ENCODE results near the gene UEVLD.

UEVLD gene

DNA sequence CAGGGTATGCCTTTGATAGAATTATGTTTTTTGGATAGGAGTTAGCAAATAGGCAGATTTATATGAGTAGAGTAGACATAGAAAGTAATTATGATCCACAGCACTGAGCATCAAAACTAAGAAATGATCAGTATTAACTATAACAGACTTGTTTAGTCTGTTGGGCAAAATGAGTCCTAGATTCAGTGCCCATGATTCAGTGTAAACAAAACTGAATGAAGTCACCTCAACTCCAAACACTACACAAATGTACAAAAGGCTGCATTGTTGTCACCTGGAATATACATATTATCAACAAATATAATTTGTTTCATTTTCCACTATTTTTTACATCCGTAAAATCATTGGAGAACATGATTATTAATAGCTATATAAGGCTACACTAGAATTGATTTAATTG lies 6.7 kb downstream of the UEVLD start:
- DNase-seq (ENCODE audit: low read depth): no peak

- no peak for DNase-seq (ENCODE audit: low read depth)
These were observed 8.3 kb downstream of the UEVLD start for GRCh38 chr11:18580113-18580766.

DNA sequence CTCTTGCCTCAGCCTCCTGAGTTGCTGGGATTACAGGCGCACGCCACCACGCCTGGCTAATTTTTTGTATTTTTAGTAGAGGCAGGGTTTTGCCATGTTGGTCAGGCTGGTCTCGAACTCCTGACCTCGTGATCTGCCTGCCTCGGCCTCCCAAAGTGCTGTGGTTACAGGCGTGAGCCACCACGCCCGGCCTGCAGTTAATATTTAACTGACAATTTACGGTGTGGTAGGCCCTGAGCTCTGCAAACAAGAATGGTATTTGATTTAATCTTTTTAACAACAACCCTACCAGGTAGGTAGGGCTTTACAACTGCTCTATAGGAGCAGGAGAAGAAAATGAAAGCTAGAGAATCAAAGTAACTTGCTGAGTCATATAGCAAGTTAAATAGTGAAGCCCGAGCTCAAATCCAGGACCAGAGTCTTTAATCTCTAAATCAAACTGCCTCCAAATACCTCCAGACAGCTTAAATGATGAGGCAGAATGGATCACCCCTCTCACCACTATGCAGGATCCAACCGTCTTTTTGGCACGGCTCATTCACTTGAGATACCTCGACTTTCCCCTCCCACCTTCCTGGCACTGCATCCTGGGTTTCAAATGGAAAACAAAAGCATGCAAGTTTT lies 9.4 kb downstream of the UEVLD start:
- DNase-seq (ENCODE audit: low read depth): no peak

- DNase-seq (ENCODE audit: low read depth): no peak
These were observed 13.2 kb downstream of the UEVLD start for GRCh38 chr11:18575361-18575760.

- DNase-seq (ENCODE audit: low read depth): no peak
These were observed 21.5 kb downstream of the UEVLD start for GRCh38 chr11:18567081-18567480.

DNA sequence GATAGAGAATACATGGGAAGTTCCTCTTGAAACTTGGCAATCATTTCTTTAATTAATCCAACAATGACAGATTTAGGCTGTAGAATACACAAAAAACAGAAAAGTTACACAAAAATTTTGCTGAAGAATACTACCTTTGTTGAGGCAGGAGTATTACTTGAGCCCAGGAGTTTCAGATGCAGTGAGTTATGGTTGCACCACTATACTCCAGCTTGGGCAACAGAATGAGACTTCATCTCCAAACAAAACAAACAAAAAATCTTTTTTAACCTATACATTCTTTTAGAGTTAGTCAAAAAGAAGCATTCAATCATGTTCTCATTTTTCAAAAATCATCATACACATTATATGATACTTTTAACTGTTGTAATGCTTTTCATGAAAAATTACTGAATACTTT lies 22.1 kb downstream of the UEVLD start:
- no peak for DNase-seq (ENCODE audit: low read depth)

- no peak for DNase-seq (ENCODE audit: low read depth)
These were observed 24.4 kb downstream of the UEVLD start for GRCh38 chr11:18564149-18564548.

GRCh38 chr11:18563090-18563730 lies 25.3 kb downstream of the UEVLD start:
- no peak for DNase-seq (ENCODE audit: low read depth)

GRCh38 chr11:18548001-18548400 lies 40.5 kb downstream of the UEVLD start:
- DNase-seq (ENCODE audit: low read depth): no peak

GRCh38 chr11:18540207-18541009 lies 48.1 kb downstream of the UEVLD start:
- DNase-seq (ENCODE audit: low read depth): no peak

DNA sequence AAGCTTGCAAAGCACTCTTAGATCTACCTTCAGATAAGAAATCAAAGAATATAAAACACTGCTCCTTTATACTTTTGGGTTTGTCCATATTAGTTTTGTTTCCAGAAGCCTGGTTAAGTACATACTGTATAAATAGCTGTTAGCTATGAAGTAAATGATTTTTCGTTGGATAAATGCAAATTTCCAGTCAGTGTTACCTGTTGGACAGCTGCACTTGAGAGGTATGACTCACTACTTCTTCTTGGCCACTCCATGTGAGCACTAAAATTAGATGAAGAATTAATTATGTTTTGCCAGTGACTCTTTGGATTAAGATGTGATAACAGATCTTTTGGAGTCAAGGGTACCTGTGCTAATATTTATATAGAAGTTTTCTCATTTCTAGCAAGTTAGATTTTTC lies 52.3 kb downstream of the UEVLD start:
- no peak for DNase-seq (ENCODE audit: low read depth)

DNA sequence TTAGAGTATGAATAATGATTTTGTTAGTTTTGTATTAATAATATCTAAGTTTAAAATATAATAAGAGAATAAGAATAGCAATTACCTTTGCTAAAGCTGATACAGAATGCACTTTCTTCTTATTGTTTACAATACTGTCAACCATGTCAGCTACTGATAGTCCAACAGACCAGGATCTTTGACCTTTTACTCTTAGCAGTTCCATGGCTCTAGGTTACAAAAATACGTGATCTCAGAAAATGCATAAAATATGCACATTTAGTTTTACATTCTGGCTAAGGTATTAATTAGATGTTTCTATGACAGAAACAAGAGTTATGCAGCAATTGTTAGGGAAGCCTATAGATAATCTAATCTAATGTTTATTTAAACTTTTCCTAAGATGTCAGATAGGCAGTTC lies 54.3 kb downstream of the UEVLD start:
- DNase-seq (ENCODE audit: low read depth): no peak

DNA sequence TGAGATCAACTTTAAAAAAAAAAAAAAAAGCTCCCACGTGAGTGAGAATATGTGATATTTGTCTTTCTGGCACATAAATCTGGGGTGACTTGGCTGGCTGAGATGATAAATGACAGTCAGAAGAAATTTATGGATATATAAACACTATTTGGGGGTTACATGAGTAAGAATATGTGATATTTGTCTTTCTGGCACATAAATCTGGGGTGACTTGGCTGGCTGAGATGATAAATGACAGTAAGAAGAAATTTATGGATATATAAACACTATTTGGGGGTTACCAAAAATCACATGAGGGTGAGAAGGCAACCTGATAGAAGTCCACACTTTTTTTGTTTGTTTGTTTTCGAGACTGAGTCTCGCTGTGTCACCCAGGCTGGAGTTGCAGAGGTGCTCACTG lies 55.2 kb downstream of the UEVLD start:
- no peak for DNase-seq (ENCODE audit: low read depth)

- no peak for DNase-seq (ENCODE audit: low read depth)
These were observed 61.0 kb downstream of the UEVLD start for GRCh38 chr11:18527512-18527911.

DNA sequence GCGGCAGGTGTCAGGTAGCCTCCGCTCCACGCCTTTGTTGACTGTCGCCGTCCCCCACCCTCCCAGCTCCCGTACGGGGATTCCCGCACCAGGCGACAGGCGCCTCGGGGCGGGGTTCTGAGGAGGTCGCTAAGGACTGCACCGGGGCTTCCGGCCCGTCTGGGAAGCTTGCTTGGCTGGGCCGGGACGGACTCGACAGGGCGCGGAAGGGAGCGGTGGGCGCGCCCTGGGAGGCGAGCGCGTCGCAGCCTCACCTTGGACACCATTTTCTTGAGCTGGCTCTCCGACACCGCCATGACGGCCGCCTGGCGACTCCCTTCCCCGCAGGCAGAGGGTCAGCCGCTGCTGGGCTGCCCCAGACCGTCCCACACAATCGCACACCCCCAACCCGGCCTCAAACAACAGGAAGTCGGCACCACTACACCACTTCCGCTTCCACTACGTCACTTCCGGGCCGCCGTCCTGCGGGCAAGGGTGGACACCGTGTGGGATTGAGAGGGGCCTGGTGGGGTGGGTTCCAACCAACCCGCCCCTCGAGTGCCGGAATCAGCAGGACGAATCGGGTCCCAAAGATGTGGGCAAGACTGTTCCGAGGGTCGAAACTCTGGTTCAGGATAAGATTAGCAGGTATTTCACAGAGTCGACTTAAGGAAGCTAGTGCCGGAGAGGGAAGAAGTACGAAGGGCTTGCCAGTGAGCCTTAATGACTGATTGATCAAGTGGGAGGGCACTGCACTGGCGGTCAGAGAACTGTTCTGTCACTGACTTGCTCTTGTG lies 61.8 kb downstream of the UEVLD start, which contains the start of gene TSG101:
Gene TSG101 (minus strand): TSS at position 422 of the 776 bp plus-strand sequence. CDS start 126 bp downstream, at position 296.
- peak; percentile 89 for DNase-seq (ENCODE audit: low read depth)

DNA sequence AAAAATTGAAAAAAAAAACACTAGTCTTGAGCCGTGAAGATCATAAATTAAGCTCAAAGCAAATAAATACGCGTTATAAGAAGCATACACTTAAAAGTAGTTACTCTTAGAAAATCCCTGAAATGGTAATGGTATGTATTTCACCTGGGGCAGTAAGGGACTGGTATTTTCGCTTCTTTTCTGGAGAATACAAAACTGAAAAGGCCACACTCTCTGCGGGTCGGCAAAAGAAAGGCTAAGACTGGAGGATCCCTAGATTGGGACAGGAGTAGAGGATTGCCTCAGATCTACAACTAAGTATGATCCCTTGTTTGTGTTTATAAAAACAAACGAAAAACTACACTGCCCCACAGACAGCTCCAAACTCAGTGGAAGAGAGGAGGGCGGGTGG lies 62.4 kb downstream of the UEVLD start:
- no peak for DNase-seq (ENCODE audit: low read depth)

DNA sequence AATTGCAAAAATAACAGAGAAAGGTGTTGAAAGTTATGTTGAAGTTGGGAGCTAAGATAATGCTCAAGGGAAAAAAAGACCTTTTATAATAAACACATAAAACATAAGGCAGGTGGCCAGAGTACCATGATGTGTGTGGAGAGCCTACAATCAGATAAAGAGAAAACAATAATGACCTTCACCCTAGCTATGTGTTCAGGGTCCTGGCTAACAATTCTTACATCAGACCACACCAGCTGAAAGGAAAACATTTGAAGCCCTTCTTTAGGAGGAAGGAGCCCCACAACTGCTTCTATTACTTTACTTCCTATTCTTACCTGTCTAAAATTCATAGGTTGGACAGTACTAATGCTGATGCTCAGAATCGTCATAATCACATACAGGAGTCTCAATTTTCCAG lies 64.3 kb downstream of the UEVLD start:
- DNase-seq (ENCODE audit: low read depth): no peak

DNA sequence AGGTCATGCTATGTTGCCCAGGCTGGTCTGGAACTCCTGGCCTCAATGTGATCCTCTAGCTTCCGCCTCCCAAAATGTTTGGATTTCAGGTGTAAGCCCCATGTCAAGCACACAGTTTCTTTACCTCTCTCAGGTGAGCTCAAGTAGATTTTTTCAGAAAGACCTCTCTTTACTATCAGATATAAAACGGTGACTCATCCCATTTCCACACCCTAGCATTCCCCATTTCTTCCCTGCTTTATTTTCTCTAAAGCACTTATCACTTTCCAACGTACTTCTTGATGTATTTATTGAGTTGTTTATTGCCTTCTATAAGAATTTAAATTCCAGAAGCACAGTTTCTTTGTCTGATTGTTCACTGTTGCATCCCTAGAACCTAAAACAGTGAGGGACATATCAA lies 65.5 kb downstream of the UEVLD start:
- DNase-seq (ENCODE audit: low read depth): no peak

DNA sequence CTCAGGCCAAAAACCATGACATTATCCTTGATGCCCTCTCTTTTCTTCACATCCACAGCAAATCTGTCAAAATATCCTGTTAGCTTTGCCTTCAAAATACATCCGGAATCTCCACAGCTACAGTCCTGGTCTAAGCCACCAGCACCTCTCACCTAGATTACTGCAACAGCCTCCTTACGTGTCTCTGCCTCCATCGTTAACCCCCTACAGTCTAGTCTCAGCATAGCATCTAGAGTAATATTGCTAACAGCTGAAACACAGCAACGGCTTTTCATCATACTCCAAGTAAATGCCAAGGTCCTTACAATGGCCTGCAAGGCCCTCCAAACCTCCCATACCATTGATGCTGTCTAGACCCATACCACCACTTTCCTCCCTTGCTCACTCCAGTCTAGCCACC lies 66.1 kb downstream of the UEVLD start:
- no peak for DNase-seq (ENCODE audit: low read depth)

- no peak for DNase-seq (ENCODE audit: low read depth)
These were observed 67.4 kb downstream of the UEVLD start for GRCh38 chr11:18521122-18521521.

DNA sequence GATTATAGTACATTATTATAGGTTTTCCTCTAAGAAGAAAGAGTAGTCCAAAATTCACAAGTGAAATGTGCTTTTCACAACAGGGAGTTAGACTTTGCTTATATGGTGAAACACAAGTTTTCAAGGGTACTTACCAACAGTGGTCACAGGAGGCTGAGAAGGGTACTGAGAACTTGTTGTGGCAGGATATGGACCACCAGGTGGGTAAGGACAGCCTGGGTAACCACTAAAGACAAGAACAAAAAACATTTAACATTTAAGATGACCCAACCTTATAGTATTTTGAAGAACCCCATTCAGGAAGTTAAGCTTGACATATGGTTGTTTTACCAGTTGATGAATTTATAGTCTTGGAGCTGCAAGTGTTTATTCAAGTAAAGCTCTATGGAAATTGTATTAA lies 86.2 kb downstream of the UEVLD start:
- DNase-seq (ENCODE audit: low read depth): no peak

DNA sequence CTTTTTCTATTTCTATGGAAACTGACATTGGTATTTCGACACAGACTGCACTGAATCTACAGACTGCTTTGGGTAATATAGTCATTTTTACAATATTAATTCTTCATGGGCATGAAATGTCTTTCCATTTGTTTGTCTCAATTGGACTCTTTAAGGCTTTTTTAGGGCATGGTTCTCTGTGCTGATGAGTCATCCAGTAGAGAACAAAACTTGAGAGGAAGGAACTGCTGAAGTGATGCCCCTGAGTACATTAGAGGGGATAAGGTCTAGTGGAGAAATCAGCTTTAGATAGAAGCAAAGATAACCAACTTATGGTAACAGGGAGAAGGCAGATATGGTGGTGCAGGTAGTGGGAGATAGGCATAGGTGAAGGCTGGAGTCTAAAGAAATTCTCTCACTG lies 86.9 kb downstream of the UEVLD start:
- DNase-seq (ENCODE audit: low read depth): no peak
